SH-SY5Y (cell line): Measurements from ENCODE around the gene PARVG.

Experiments
- GATA2 ChIP-seq: IDR thresholded peaks from 2 replicates; pipeline ENCODE4 v1.6.1; 2011; ENCODE audit warnings: mild to moderate bottlenecking, low read depth, low read length
- GATA3 ChIP-seq: IDR thresholded peaks from 2 replicates; pipeline ENCODE4 v1.6.1; 2011; ENCODE audit warnings: low read depth, mild to moderate bottlenecking, low read length, moderate library complexity

GRCh38 chr22:44243761-44244160 is 63.0 kb downstream of the PARVG start:
- TF ChIP-seq GATA3, result no peak
- no peak for TF ChIP-seq GATA2
